ENCODE data around the gene MAP10. TPM values are rescaled to one million over a fixed set of nuclear protein-coding genes. Genes with fewer than 3 reads are reported as not detected.

MAP10 gene
- total and polyA plus RNA-seq, 2 experiments from 2014 or later, result 5.8 to 14.7 TPM

DNA sequence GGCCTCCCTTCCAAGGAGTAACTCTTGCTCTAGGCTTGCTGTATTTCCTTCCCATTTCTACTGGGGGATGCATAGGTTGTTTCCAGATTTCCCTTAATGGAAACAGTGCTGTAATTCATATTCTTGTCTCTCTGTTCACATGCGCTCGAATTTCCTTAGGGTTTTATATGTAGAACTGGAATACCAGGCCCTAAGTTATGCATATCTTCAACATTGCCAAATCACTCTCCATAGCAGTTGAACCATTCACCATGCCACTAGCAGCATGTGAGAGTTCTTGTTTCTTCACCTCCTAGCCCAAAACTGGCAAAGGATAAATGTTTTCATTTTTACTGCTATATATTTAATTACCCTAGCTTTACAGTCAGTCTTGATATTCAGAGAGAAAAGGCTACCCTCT, 12.8 kb downstream of the MAP10 start:
- TF ChIP-seq, protein P1, sequence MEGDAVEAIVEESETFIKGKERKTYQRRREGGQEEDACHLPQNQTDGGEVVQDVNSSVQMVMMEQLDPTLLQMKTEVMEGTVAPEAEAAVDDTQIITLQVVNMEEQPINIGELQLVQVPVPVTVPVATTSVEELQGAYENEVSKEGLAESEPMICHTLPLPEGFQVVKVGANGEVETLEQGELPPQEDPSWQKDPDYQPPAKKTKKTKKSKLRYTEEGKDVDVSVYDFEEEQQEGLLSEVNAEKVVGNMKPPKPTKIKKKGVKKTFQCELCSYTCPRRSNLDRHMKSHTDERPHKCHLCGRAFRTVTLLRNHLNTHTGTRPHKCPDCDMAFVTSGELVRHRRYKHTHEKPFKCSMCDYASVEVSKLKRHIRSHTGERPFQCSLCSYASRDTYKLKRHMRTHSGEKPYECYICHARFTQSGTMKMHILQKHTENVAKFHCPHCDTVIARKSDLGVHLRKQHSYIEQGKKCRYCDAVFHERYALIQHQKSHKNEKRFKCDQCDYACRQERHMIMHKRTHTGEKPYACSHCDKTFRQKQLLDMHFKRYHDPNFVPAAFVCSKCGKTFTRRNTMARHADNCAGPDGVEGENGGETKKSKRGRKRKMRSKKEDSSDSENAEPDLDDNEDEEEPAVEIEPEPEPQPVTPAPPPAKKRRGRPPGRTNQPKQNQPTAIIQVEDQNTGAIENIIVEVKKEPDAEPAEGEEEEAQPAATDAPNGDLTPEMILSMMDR (IDR thresholded peaks at IDR 0.05; ENCODE audit: low read depth, low read length), result no peak
- no peaks in the 10 kb centered on the region for H3K9me3 ChIP-seq (ENCODE audit: low read depth)
- no peak for DNase-seq (ENCODE audit: low read depth in 1 of 2, low spot score in 1 of 2)
- no peak overlapping the region for H3K27ac ChIP-seq
- H3K27me3 ChIP-seq, result no peaks in the 10 kb centered on the region
- no peaks in the 10 kb centered on the region for H3K4me1 ChIP-seq (ENCODE audit: low read depth)
- no peaks in the 10 kb centered on the region for H3K36me3 ChIP-seq
- no peak overlapping the region for H3K4me3 ChIP-seq

DNA sequence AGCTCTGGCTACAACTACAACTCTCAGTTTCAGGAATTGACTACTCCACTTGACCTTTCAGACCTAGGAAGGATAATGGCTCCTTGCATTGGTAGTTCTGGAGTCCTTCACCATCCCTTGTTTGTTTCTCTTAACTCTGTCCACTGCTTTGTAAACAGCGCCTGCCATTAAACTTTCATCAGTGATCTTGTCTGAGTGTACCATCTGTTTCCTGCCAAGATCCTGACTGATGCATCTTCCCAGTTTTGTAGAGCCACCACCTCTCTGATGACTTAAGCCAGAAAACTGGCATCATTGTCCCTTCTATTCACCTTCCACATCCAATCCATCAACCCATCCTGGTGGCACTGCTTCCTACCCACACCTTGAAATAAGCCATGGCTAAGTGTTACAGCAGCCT, 15.2 kb downstream of the MAP10 start:
- Histone ChIP-seq H3K4me3 (no peak overlapping the region), H3K27ac (no peak overlapping the region), H3K4me1 (ENCODE audit: low read depth) (no peaks in the 10 kb centered on the region), H3K36me3 (no peaks in the 10 kb centered on the region), H3K27me3 (no peaks in the 10 kb centered on the region), H3K9me3 (ENCODE audit: low read depth) (no peaks in the 10 kb centered on the region)
- TF ChIP-seq, protein P1 (IDR thresholded peaks at IDR 0.05; ENCODE audit: low read depth, low read length), result no peak
- no peak for DNase-seq (ENCODE audit: low read depth in 1 of 2, low spot score in 1 of 2)

DNA sequence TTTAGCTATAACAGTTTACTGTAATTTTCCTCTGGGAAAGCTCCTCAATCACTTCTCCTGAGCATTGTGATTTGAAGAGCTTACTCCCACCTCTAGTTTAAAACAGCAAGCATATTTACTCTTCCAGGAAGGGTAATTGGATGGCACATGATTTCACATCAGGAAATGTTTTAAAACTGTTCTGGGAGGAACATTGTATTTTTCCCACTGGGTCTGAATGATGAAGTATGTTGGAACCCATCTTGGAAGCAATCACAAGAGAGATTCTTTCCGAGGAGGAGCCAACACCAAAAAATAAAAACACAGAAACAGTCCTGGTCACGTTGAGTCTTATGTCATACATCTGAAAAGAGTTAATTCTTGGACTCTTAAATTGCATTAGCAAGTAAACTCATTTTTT, 17.3 kb downstream of the MAP10 start:
- Histone ChIP-seq H3K4me3 (no peak overlapping the region), H3K4me1 (ENCODE audit: low read depth) (no peaks in the 10 kb centered on the region), H3K36me3 (no peaks in the 10 kb centered on the region), H3K9me3 (ENCODE audit: low read depth) (no peaks in the 10 kb centered on the region), H3K27ac (no peak overlapping the region), H3K27me3 (no peaks in the 10 kb centered on the region)
- DNase-seq (ENCODE audit: low read depth in 1 of 2, low spot score in 1 of 2), result no peak
- TF ChIP-seq, protein P1 (IDR thresholded peaks at IDR 0.05; ENCODE audit: low read depth, low read length), result no peak

DNA sequence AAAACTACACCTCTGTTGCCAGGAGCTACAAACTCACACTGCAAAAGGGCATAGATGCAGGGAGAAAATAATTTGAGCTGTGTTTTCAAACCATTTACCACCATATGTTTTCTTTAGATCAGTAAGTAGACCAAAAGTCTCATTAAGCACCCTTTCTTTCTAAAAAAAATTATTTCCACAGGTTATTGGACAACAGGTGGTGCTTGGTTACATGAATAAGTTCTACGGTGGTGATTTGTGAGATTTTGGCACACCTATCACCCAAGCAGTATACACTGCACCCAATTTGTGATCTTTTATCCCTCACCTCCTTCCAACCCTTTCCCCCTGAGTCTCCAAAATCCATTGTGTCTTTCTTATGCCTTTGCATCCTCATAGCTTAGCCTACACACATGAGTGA, 21.1 kb downstream of the MAP10 start:
- DNase-seq (ENCODE audit: low read depth in 1 of 2, low spot score in 1 of 2), result no peak
- Histone ChIP-seq H3K27ac (no peak overlapping the region), H3K4me1 (ENCODE audit: low read depth) (no peaks in the 10 kb centered on the region), H3K9me3 (ENCODE audit: low read depth) (no peaks in the 10 kb centered on the region), H3K4me3 (no peak overlapping the region), H3K27me3 (no peaks in the 10 kb centered on the region), H3K36me3 (no peaks in the 10 kb centered on the region)
- TF ChIP-seq, protein P1 (IDR thresholded peaks at IDR 0.05; ENCODE audit: low read depth, low read length), result no peak

DNA sequence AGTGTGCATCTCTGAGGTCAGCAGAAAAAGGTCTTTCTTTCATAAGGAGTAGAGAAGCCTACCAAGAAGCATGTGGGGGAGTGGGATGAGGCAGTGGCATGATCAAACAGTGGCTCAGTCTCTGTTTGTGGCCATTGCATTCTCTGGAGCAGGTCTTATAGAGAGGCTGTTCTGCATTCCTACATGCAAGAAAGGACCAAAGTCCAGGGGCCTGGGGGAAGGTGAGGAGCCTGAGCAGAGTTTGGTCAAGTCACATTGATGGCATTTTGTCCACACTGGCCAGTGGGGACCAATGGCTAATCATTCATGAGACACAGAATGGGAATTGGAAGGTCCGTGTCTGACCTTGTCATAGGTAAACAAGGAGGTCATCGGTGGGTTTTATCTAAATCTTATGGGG, 25.4 kb downstream of the MAP10 start:
- no peak for DNase-seq (ENCODE audit: low read depth in 1 of 2, low spot score in 1 of 2)
- Histone ChIP-seq H3K4me1 (ENCODE audit: low read depth) (no peaks in the 10 kb centered on the region), H3K27ac (no peak overlapping the region), H3K27me3 (no peaks in the 10 kb centered on the region), H3K4me3 (no peak overlapping the region), H3K9me3 (ENCODE audit: low read depth) (no peaks in the 10 kb centered on the region), H3K36me3 (no peaks in the 10 kb centered on the region)
- TF ChIP-seq, protein P1 (IDR thresholded peaks at IDR 0.05; ENCODE audit: low read depth, low read length), result no peak

DNA sequence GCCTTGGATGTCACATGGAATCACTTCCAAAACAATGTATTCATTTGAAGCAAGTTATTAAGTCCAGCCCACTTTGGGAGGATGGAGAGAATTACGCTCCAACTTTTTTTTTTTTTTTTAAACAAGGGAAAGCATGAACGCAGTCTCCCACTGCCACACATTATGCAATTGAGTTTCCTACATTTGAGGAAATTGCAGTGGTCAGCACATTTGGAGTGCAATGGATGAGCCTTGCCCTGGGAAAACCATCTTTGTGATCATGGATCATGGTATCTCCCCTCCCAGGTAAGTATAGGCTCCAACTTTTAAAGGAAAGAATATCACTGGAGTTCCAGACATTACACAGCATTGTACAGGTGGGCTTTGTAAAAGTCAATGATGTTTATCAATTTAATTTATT, 26.7 kb downstream of the MAP10 start:
- no peaks in the 10 kb centered on the region for H3K36me3 ChIP-seq
- no peaks in the 10 kb centered on the region for H3K9me3 ChIP-seq (ENCODE audit: low read depth)
- TF ChIP-seq, protein P1 (IDR thresholded peaks at IDR 0.05; ENCODE audit: low read depth, low read length), result no peak
- no peaks in the 10 kb centered on the region for H3K27me3 ChIP-seq
- H3K27ac ChIP-seq, result no peak overlapping the region
- no peak overlapping the region for H3K4me3 ChIP-seq
- H3K4me1 ChIP-seq (ENCODE audit: low read depth), result no peaks in the 10 kb centered on the region
- DNase-seq (ENCODE audit: low read depth in 1 of 2, low spot score in 1 of 2), result no peak
